Fibroblast of skin of right biceps (primary cell): ENCODE results near the gene GIN1.
"Not testable (repeated sequence)": the region's sequence is repeated elsewhere in the genome, so short reads cannot be mapped to it uniquely, and the experiment has no call there.

Experiments used
- DNase-seq: peaks from one replicate; pipeline ENCODE4 v3.0.0-alpha.2; 2013

The GIN1 gene

GRCh38 chr5:103119765-103120606 lies at the start of gene GIN1, which contains the start of gene PPIP5K2:
Gene GIN1 (minus strand): TSS chr5:103120138. CDS start chr5:103108707, 11,431 bp downstream.
Gene PPIP5K2 (plus strand): TSS chr5:103120301. CDS start chr5:103129590, 9,289 bp downstream.
- DNase-seq = peak; percentile 99

DNA sequence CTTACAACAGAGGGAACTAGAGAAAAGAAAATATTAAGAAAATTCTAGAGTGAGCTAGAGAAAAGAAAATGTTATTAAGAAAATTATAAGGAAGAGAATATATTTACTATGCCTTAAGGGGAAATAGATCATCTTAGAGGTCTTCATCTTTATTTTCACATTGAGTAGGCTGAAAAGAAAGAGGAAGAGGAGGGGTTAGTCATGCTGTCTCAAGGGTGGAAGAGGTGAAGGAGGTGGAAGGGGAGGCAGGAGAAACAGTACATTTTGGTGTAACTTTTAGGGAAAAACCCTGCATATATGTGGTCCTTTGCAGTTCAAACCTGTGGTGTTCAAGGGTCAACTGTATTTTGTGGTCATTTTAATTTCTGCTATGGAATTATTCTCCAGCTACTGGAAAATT lies 46.8 kb upstream of the GIN1 start:
- no peak for DNase-seq

DNA sequence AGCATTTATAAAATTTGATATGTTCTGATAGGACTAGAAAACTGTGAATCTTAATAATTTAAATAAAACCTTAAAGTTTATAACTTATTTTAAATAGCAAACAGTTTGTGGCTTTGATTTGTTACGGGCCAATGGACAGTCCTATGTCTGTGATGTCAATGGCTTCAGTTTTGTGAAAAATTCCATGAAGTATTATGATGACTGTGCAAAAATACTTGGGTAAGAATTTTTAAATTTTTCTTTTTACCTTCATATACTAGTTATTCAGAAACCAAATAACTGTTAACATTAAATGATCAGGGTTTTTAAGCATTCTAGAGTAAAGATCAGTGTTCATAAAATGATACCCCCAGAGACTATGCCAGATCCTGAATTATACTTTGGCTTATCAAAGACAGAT lies 31.2 kb upstream of the GIN1 start:
- no peak for DNase-seq

- DNase-seq = no peak
Measured at GRCh38 chr5:103148213-103148612, 28.3 kb upstream of the GIN1 start.

DNA sequence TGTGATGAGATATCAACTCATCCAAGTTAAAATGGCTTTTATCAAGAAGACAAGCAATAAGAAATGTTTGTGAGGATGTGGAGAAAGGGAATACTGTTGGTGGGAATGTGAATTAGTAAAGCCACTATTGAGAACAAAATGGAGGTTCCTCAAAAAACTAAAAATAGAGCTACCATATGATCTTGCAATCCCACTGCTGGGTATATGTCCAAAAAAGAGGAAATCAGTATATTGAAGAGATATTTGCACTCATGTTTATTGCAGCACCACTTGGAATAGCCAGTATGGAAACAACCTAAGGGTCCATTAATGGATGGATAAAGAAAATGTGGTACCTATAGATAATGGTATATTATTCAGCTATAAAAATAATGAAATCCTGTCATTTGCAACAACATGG lies 25.3 kb upstream of the GIN1 start:
- DNase-seq = no peak

- DNase-seq = not testable (repeated sequence)
Measured at GRCh38 chr5:103142132-103142531, 22.2 kb upstream of the GIN1 start.

DNA sequence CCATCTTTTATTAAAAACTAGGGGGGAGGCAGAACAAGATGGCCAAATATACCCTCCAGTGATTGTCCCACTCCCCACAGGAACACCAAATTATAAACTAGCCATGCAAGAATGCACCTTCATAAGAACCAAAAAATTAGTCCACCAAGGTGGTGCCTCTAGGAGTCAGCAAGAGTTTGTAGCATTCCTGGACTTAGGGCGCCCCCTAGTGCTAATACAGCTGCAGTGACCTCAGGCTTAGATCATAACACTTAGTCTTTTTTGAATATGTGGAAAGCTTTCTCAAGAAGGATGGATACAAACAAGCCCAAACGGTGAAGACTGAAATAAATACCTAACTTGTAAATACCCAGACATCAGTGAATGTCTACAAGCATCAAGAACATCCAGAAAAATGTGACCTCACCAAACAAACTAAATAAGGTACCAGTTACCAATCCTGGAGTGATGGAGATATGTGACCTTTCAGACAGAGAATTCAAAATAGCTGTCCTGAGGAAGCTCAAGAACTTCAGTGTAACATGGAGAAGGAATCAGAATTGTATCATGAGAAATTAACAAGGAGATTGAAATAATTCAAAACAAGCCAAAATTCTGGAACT lies 19.4 kb upstream of the GIN1 start:
- peak; percentile 67 for DNase-seq

- DNase-seq = no peak
Measured at GRCh38 chr5:103138202-103138690, 18.3 kb upstream of the GIN1 start.

DNA sequence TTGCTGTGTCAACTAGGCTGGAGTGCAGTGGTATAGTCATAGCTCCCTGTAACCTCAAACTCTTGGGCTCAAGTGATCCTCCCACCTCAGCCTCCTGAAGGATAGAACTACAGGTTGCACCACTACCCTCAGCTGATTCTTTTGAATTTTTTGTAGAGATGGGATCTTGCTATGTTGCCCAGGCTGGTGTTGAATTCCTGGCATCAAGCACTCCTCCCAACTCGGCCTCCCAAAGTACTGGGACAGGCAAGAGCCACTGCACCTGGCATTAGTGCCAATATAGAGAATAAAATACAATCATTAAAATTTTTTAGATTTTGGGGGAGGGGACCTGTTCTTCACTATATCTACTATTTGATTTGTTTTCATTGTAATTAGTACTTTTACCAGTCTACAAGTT lies 15.5 kb upstream of the GIN1 start:
- DNase-seq = no peak

GRCh38 chr5:103133231-103133630 lies 13.3 kb upstream of the GIN1 start:
- DNase-seq = no peak

- no peak for DNase-seq
Measured at GRCh38 chr5:103132684-103133083, 12.7 kb upstream of the GIN1 start.

DNA sequence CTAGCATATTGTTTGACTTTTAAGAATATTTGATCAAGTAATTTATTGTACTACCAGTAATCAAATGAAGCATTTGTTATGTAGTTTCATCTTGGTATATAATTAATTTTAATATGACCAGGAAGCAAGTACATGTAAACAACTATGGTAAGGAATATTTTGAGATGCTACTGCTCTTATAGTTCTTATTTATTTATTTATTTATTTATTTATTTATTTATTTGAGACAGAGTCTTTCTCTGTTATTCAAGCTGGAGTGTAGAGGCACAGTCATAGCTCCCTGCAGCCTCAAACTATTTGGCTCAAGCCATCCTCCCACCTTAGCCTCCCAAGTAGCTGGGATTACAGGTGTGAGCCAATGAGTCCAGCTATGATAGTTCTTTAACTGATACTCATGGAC lies 8.3 kb upstream of the GIN1 start:
- DNase-seq = no peak

- no peak for DNase-seq
Measured at GRCh38 chr5:103127292-103127817, 7.4 kb upstream of the GIN1 start.

DNA sequence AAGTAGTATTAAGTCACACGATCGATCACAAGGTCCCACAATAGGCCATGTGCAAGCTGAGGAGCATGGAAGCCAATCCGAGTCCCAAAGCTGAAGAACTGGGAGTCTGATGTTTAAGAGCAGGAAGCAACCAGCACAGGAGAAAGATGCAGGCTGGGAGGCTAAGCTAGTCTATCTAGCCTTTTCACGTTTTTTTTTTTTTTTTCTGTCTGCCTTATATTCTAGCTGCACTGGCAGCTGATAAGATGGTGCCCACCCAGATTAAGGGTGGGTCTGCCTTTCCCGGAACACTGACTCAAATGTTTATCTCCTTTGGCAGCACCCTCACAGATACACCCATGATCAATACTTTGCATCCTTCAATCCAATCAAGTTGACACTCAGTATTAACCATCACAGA lies 6.6 kb upstream of the GIN1 start:
- DNase-seq = no peak

DNA sequence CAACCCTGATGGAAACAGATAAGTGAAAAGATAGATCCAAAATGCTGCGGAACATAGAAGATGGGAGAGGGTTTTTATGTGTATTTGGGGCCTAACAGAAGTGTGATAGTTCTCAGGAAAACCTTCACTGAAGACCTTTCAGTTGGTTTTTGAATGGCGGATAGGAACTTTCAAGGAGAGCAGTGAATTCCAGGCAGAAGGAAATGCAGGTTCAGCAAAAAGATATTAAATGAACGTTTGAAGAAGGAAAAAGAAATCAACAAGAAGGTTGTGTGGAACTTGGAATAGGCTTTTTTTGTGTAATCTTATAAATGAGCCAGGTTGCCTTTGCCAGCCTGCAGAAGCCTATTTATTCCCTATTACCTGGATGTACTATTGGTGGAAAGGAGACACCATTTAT lies 2.3 kb upstream of the GIN1 start:
- DNase-seq = no peak

- peak; percentile 7 for DNase-seq
Measured at GRCh38 chr5:103120607-103121200, 766 bp upstream of the GIN1 start.

- DNase-seq = peak; percentile 23
Measured at GRCh38 chr5:103119070-103119764, 721 bp downstream of the GIN1 start.

DNA sequence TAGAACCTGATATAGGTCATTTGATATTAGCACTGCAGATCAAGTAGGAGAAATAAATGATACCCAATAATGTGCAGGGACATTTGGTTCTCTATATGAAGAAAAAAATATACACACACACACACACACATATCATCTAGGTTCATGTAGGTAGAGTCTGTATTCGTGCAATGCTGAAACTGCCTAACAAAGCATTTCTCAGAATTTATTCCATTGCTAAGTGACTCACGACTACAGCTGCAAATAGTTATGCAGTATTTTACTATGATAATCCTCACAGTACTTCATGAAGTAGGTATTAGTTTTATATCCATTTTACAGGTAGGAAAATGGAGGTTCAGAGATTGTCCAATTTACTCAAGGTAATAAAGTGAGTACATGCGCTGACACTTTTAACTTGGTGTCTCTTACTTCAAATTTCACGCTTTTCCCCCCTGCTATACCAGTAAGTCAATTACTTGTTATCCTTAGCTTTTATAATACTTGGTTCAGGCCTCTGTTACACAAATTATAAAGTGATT lies 2.4 kb downstream of the GIN1 start:
- peak; percentile 11 for DNase-seq

DNA sequence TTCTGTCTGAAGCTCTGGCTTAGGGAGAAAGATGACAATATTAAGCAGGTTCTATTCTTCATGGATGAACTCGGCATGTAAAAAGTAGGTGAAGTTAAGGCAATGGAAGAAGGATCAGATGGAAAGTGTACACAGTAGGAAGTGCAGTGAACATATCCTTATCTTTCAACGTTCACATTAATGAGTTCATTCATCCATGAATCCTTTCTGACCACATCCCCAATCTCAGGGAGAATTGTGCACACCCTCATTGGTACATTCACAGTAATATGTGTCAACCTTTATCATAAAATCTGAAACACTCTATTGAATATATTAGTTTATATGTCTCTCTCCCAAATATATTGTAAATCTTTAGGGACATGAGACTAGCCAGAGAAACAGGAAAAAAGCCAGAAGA lies 5.5 kb downstream of the GIN1 start:
- no peak for DNase-seq

DNA sequence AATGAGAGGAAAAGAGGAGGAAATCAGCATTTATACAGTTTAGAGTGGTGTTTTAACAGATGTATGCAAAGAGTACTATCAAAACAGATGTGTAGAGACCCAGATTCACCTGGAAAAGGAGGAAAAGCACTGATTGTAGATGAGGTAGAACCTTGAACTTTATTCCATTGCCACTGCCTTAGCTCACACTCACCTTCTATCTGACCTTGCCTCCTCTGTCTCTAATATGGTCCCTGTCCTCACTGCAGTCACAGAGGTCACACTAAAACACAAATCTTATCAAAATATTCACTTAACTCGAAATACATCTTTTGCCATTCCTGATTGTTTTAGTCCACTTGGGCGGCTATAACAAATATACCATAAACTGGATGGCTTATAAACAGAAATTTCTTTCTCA lies 7.0 kb downstream of the GIN1 start:
- no peak for DNase-seq

GRCh38 chr5:103111468-103111867 lies 8.5 kb downstream of the GIN1 start:
- no peak for DNase-seq

DNA sequence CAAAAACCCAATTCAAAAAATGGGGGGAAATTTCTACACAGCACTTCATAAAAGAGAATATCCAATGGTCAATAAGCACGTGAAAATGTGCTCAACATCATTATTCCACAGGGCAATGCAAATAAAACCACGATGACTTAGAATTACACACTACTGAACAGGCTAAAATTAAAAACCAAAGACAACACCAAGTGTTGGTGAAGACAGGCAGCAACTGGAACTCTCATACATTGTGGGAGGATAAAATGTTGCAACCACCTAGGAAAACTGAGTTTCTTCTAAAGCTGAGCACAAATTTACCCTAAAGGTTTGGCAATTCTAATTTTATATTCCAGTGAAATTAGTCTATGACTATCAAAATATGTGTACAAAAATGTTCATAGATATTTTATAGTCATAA lies 9.5 kb downstream of the GIN1 start:
- no peak for DNase-seq

DNA sequence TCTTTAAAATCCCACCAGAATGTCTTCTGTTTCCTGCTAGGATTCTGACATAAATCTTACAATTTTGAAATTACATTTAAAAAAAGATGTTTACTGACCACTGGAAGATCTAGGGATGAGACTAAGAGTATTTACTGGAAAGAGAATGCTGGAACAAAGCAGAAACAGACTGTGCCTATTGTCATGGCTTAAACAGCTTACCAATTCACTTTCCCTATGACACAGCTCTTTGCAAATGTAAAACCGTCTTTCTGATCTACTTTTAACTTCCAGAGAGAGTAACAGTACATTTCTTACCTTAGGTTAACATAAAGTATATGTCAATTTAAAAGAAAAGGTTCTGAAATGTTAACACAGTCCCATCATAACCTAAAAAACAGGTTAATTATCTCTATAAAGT lies 10.7 kb downstream of the GIN1 start:
- DNase-seq = no peak
